GM10248 (cell line): ENCODE data around the gene TBC1D7.

Experiments
- CTCF ChIA-PET: fragments of 300-600 bp; sonication (Branson Sonifier 250); formaldehyde crosslinking; extraction: SDS; loops from one replicate; lab custom pipeline; 2021; ENCODE audit warnings: antibody characterized with exemption; lab: Yijun Ruan, JAX
- POLR2A ChIA-PET: fragments of 350-650 bp; sonication (Branson Sonifier 250); formaldehyde crosslinking; extraction: SDS; loops from one replicate; lab custom pipeline; 2020; ENCODE audit warnings: antibody characterized with exemption; lab: Yijun Ruan, JAX
- DNase-seq: peaks from one replicate; pipeline ENCODE4 v3.0.0; 2012; ENCODE audit errors: extremely low spot score
- TF ChIP-seq, protein P1 (sequence below): IDR thresholded peaks from 2 replicates; pipeline ENCODE4 v1.5.1; 2012; ENCODE audit warnings: mild to moderate bottlenecking, low read depth; ENCODE audit errors: extremely low read depth, missing control alignments, control extremely low read depth

TBC1D7 gene

DNA sequence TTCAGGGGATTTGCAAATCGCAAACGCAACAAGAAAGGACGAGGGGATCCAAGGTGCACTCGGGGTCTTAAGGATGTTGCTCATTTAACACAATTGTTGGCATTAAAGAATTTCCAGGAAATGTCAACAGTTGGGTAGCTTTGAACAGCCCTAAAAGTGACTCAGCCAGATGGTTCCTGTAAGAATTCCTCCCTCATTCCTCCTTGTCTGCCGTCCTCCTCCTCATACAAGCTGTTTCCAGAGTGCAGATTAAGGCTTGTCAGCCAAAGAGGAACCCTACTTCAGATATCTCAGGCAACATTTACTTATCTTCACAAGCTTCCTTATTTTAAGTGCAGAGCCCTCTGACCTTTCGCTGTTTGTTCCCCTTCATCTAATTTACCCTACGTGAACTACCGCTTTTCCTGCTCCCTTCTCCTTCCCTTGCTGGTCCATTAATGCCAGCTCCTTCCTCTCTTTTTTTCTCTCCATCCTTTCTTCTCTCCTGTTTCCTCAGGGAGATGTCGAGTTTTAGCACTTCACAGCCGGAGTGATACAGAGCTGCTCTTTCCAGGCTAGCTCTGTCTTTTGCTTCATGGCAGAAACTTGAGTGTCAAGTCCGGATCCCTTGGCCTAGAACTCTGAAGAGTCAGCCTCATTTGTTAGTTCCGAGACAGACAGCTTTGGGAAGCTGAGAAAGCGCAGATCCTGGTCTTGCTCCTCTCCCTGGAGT lies 26.1 kb upstream of the TBC1D7 start:
- TF ChIP-seq, protein P1, sequence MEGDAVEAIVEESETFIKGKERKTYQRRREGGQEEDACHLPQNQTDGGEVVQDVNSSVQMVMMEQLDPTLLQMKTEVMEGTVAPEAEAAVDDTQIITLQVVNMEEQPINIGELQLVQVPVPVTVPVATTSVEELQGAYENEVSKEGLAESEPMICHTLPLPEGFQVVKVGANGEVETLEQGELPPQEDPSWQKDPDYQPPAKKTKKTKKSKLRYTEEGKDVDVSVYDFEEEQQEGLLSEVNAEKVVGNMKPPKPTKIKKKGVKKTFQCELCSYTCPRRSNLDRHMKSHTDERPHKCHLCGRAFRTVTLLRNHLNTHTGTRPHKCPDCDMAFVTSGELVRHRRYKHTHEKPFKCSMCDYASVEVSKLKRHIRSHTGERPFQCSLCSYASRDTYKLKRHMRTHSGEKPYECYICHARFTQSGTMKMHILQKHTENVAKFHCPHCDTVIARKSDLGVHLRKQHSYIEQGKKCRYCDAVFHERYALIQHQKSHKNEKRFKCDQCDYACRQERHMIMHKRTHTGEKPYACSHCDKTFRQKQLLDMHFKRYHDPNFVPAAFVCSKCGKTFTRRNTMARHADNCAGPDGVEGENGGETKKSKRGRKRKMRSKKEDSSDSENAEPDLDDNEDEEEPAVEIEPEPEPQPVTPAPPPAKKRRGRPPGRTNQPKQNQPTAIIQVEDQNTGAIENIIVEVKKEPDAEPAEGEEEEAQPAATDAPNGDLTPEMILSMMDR, result no peak
- no peak for DNase-seq
- CTCF ChIA-PET, result interaction anchor here (0.7 to 2.9 kb wide), 7 partner anchors 9 to 220 kb away, joined by 3 to 10 read pairs (median 3); partner anchors contain the start of gene SIRT5
- POLR2A ChIA-PET, result no interaction called here

DNA sequence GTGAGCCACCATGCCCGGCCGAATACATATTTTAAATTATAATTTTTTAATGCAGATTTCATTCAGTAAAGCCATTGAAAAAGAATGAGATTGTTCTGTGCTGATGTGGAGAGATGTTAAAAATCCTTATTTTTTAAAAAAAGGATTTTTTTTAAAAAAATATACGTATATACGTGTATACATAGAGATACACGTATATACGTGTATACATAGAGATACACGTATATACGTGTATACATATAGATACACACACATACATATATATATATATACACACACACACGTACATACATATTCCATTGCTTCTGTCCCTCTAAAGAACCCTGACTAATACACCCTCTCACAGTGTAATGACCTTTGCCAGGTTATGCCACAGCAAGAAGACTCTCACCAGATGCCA lies 23.8 kb upstream of the TBC1D7 start:
- no peak for DNase-seq
- TF ChIP-seq, protein P1, result no peak
- POLR2A ChIA-PET, result no interaction called here
- CTCF ChIA-PET, result interaction anchor here (1.6 to 1.8 kb wide), 2 partner anchors 15 to 16 kb away, joined by 4 to 6 read pairs; no protein-coding TSS in a partner anchor

- TF ChIP-seq, protein P1, result no peak
- ChIA-PET CTCF (interaction anchor here (1.0 kb wide), 1 partner anchor 223 kb away, joined by 4 read pairs; the partner anchor contains the start of gene SIRT5), POLR2A (no interaction called here)
- DNase-seq, result no peak
Measured at GRCh38 chr6:13351271-13351670, 22.9 kb upstream of the TBC1D7 start.

- no peak for DNase-seq
- POLR2A ChIA-PET, result no interaction called here
- TF ChIP-seq, protein P1, result no peak
- CTCF ChIA-PET, result interaction anchor here (1.0 to 1.6 kb wide), 2 partner anchors 13 to 19 kb away, joined by 4 read pairs; no protein-coding TSS in a partner anchor
Measured at GRCh38 chr6:13349811-13350506, 21.6 kb upstream of the TBC1D7 start.

- ChIA-PET POLR2A (no interaction called here), CTCF (interaction anchor here (0.9 to 1.6 kb wide), 5 partner anchors 11 to 227 kb away, joined by 3 to 4 read pairs (median 3); no protein-coding TSS in a partner anchor)
- DNase-seq, result no peak
- TF ChIP-seq, protein P1, result no peak
Measured at GRCh38 chr6:13348334-13349113, 20.2 kb upstream of the TBC1D7 start.

DNA sequence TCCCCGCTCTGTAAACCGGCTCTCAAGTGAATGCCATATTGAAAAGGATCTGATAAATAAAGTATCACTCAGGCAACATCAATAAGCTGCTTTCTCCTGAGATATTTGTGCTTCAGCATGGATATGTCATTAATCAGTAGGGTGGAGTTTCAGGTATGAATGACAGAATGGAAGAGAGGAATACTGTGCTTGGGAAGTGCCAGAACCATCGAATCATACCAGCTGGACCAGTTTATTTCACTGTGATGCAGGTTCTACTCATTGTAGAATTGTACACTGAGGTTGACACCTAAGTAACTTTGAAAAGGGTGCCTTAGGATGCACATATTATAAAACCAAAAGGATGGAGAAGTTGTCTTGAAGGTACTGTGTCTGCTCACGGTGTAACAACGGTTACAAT lies 17.9 kb upstream of the TBC1D7 start:
- no peak for DNase-seq
- POLR2A ChIA-PET, result no interaction called here
- TF ChIP-seq, protein P1, result no peak
- CTCF ChIA-PET, result interaction anchor here (1.5 to 2.9 kb wide), 4 partner anchors 9 to 16 kb away, joined by 4 to 10 read pairs (median 6); no protein-coding TSS in a partner anchor
